Measurements from ENCODE around the gene TNXB.

Gene TNXB

GRCh38 chr6:32137454-32137853, 28.3 kb upstream of the TNXB start:
- no peak for DNase-seq

- DNase-seq = no peak
These were observed 24.6 kb upstream of the TNXB start for GRCh38 chr6:32133786-32134185.

- no peak for DNase-seq
These were observed 23.0 kb upstream of the TNXB start for GRCh38 chr6:32132110-32132509.

- no peak for DNase-seq
These were observed 22.4 kb upstream of the TNXB start for GRCh38 chr6:32131439-32131948.

GRCh38 chr6:32129297-32130088, 20.4 kb upstream of the TNXB start:
- DNase-seq = no peak

- DNase-seq = no peak
These were observed 19.7 kb upstream of the TNXB start for GRCh38 chr6:32128751-32129296.

- DNase-seq = peak; percentile 100
These were observed 18.8 kb upstream of the TNXB start, which contains the start of gene ATF6B for GRCh38 chr6:32127717-32128592. TSS of gene ATF6B (minus strand) at chr6:32128246. CDS start at chr6:32128207, 39 bp downstream.

GRCh38 chr6:32127409-32127716, 18.2 kb upstream of the TNXB start:
- DNase-seq = no peak

GRCh38 chr6:32126880-32127279, 17.7 kb upstream of the TNXB start:
- DNase-seq = no peak

- no peak for DNase-seq
These were observed 14.5 kb upstream of the TNXB start for GRCh38 chr6:32123681-32124080.

- no peak for DNase-seq
These were observed 11.5 kb upstream of the TNXB start for GRCh38 chr6:32120573-32121059.

GRCh38 chr6:32118782-32119628, 9.9 kb upstream of the TNXB start:
- peak; percentile 91 for DNase-seq

- no peak for DNase-seq
These were observed 8.3 kb upstream of the TNXB start for GRCh38 chr6:32117461-32117860.

GRCh38 chr6:32116674-32117073, 7.5 kb upstream of the TNXB start:
- no peak for DNase-seq

- DNase-seq = no peak
These were observed 6.5 kb upstream of the TNXB start for GRCh38 chr6:32115623-32116022.

- no peak for DNase-seq
These were observed 5.7 kb upstream of the TNXB start for GRCh38 chr6:32114796-32115195.

- peak; percentile 77 for DNase-seq
These were observed 4.5 kb upstream of the TNXB start for GRCh38 chr6:32113386-32114352.

GRCh38 chr6:32112431-32112980, 3.4 kb upstream of the TNXB start:
- DNase-seq = no peak

- DNase-seq = no peak
These were observed 2.4 kb upstream of the TNXB start for GRCh38 chr6:32111424-32112066.

GRCh38 chr6:32110632-32111031, 1.5 kb upstream of the TNXB start:
- no peak for DNase-seq
